PC-3 (cell line): ENCODE results near the gene CLIP3. TPM values are rescaled to one million over a fixed set of nuclear protein-coding genes. Genes with fewer than 3 reads are reported as not detected.

ENCODE experiments used
- ATAC-seq: fragments of 200-7000 bp; cut with Tn5 transposase; 2 replicates; pipeline ENCODE4 v1.9.1; 2020; ENCODE audit warnings: mild to moderate bottlenecking, moderate library complexity
- BruUV-seq: library from RNA; stranded (reverse); fragments of 400-500 nt; replicated peaks from 2 replicates; lab custom pipeline; 2021; lab: Mats Ljungman, UMichigan
- CTCF ChIA-PET: fragments of 300-600 bp; sonication (Branson Sonifier 250); formaldehyde crosslinking; loops from one replicate; lab custom pipeline; 2022; ENCODE audit warnings: antibody characterized with exemption; lab: Charles Lee
- POLR2A ChIA-PET: fragments of 300-600 bp; sonication (Branson Sonifier 250); formaldehyde crosslinking; loops from one replicate; lab custom pipeline; 2022; ENCODE audit warnings: antibody characterized with exemption; ENCODE audit not compliant: unreplicated experiment; lab: Charles Lee
- DNase-seq: peaks from one replicate; pipeline ENCODE4 v3.0.0-alpha.2; 2015
- H2AFZ ChIP-seq: fragments of 300-600 bp; sonication (generic); 2 replicates; pipeline ENCODE4 v1.6.0; 2016; ENCODE audit warnings: antibody characterized with exemption, low read length
- H3F3A ChIP-seq: fragments of 300-600 bp; sonication (generic); one replicate; pipeline ENCODE4 v1.6.0; 2017; ENCODE audit warnings: antibody characterized with exemption, low read length, control low read depth, mild to moderate bottlenecking; ENCODE audit not compliant: unreplicated experiment
- H3K27ac ChIP-seq: fragments of 300-600 bp; sonication (generic); 2 replicates; pipeline ENCODE4 v1.5.1; 2016; ENCODE audit warnings: mild to moderate bottlenecking, low read length
- H3K27me3 ChIP-seq: fragments of 300-600 bp; sonication (generic); 2 replicates; pipeline ENCODE4 v1.6.1; 2016; ENCODE audit warnings: low read length, mixed read lengths
- H3K36me3 ChIP-seq: fragments of 300-600 bp; sonication (generic); 2 replicates; pipeline ENCODE4 v1.6.1; 2016; ENCODE audit warnings: low read depth, mixed run types, low read length, mixed read lengths
- H3K4me1 ChIP-seq: fragments of 300-600 bp; sonication (generic); 2 replicates; pipeline ENCODE4 v1.5.1; 2016; ENCODE audit warnings: low read length; ENCODE audit not compliant: insufficient read depth
- H3K4me2 ChIP-seq: fragments of 300-600 bp; sonication (generic); 2 replicates; pipeline ENCODE4 v1.6.0; 2016; ENCODE audit warnings: low read length
- H3K4me3 ChIP-seq: fragments of 300-600 bp; sonication (generic); 2 replicates; pipeline ENCODE4 v1.5.1; 2016; ENCODE audit warnings: mild to moderate bottlenecking, low read length, mixed read lengths
- H3K79me2 ChIP-seq: fragments of 300-600 bp; sonication (generic); 2 replicates; pipeline ENCODE4 v1.6.1; 2017; ENCODE audit warnings: low read length, mixed read lengths
- H3K9ac ChIP-seq: fragments of 300-600 bp; sonication (generic); 2 replicates; pipeline ENCODE4 v1.6.0; 2016; ENCODE audit warnings: mild to moderate bottlenecking, low read length
- H3K9me2 ChIP-seq: fragments of 300-600 bp; sonication (generic); replicated peaks from 2 replicates; pipeline ENCODE4 v1.6.1; 2016; ENCODE audit warnings: mixed run types, low read length, mixed read lengths
- H3K9me3 ChIP-seq: fragments of 300-600 bp; sonication (generic); 2 replicates; pipeline ENCODE4 v1.6.1; 2016; ENCODE audit warnings: low read length, mixed read lengths
- H4K20me1 ChIP-seq: fragments of 300-600 bp; sonication (generic); 2 replicates; pipeline ENCODE4 v1.6.1; 2016; ENCODE audit warnings: low read length, mixed read lengths
- CTCF ChIP-seq: fragments of 300-600 bp; sonication (generic); conservative IDR thresholded peaks from 2 replicates; pipeline ENCODE4 v1.5.1; 2017; ENCODE audit warnings: antibody characterized with exemption, low read depth, mild to moderate bottlenecking, low read length
- EZH2 ChIP-seq: fragments of 300-600 bp; sonication (generic); IDR thresholded peaks from one replicate; pipeline ENCODE4 v1.6.1; 2017; ENCODE audit warnings: antibody characterized with exemption, mild to moderate bottlenecking, low read length; ENCODE audit not compliant: unreplicated experiment
- EZH2phosphoT487 ChIP-seq: fragments of 300-600 bp; sonication (generic); IDR thresholded peaks from 2 replicates; pipeline ENCODE4 v1.6.1; 2018; ENCODE audit warnings: mild to moderate bottlenecking, antibody characterized with exemption, low read length, borderline replicate concordance
- intact Hi-C: fragments of 100-400 bp; cut with micrococcal nuclease; formaldehyde crosslinking; loops from 2 replicates; pipeline ENCODE4 v1.9.0; 2023
- total RNA-seq: library from RNA; depleted of rRNA; stranded (reverse); fragments of >200 nt; gene quantifications from 2 replicates; pipeline ENCODE4 v1.2.3, GENCODE V29; 2014

CLIP3 gene
- total RNA-seq, 1 experiment from 2014 or later = 0.07 TPM

- H2AFZ ChIP-seq = peak within 1 kb of the TSS; percentile 91
- H4K20me1 ChIP-seq = no peaks in the 10 kb centered on the region
- peak within 1 kb of the TSS; percentile 71 for H3K9ac ChIP-seq
- H3K9me3 ChIP-seq = no peaks in the 10 kb centered on the region
- DNase-seq = peak; percentile 84
- H3K9me2 ChIP-seq = no peaks in the 10 kb centered on the region
- peaks cover 9% of the 10 kb centered on the region for H3K4me1 ChIP-seq
- CTCF ChIA-PET = interaction anchor here (1.1 kb wide), 2 partner anchors 41 to 60 kb away, joined by 3 to 5 read pairs; partner anchors contain the start of genes ALKBH6, POLR2I and TBCB
- no peaks in the 10 kb centered on the region for H3K27me3 ChIP-seq
- peak; percentile 77 for ATAC-seq
- H3K4me3 ChIP-seq = peak within 1 kb of the TSS; percentile 90
- peak within 1 kb of the TSS; percentile 96 for H3K4me2 ChIP-seq
- BruUV-seq = TSS peak; percentile 49
- H3K36me3 ChIP-seq = no peaks in the 10 kb centered on the region; the same call in 1 of the 2 replicates
- POLR2A ChIA-PET = no interaction called here
- TF ChIP-seq CTCF = no peak
- TF ChIP-seq EZH2phosphoT487 = no peak
- no peak for TF ChIP-seq EZH2
- peaks cover 33% of the 10 kb centered on the region for H3K79me2 ChIP-seq
- intact Hi-C loops = loop anchor here (5.0 to 10.0 kb wide), 2 partner anchors 43 to 120 kb away; partner anchors contain the start of genes ALKBH6 and LRFN3
- no peaks in the 10 kb centered on the region for H3F3A ChIP-seq
- H3K27ac ChIP-seq = peak within 1 kb of the TSS; percentile 88
These were observed 22.3 kb upstream of the CLIP3 start, which contains the start of gene WDR62 for GRCh38 chr19:36054733-36055686. TSS of gene WDR62 (plus strand) at chr19:36054897. CDS start at chr19:36054972, 75 bp downstream.

GRCh38 chr19:36054119-36054732 lies 21.6 kb upstream of the CLIP3 start, which contains the start of gene THAP8:
TSS of gene THAP8 (minus strand) at chr19:36054285. CDS start at chr19:36054217, 68 bp downstream.
- H3F3A ChIP-seq = no peaks in the 10 kb centered on the region
- peak within 1 kb of the TSS; percentile 88 for H3K27ac ChIP-seq
- peak; percentile 39; the same call in 1 of the 2 replicates for TF ChIP-seq CTCF
- no peak for TF ChIP-seq EZH2
- TF ChIP-seq EZH2phosphoT487 = no peak
- H3K36me3 ChIP-seq = no peaks in the 10 kb centered on the region; the same call in 1 of the 2 replicates
- H3K27me3 ChIP-seq = no peaks in the 10 kb centered on the region
- H2AFZ ChIP-seq = peak within 1 kb of the TSS; percentile 91
- ATAC-seq (peak; percentile 83), DNase-seq (peak; percentile 95)
- ChIA-PET POLR2A (interaction anchor here (0.5 to 0.6 kb wide), 2 partner anchors 16 to 1052 kb away, joined by 3 to 7 read pairs; no protein-coding TSS in a partner anchor), CTCF (no interaction called here)
- peak within 1 kb of the TSS; percentile 96 for H3K4me2 ChIP-seq
- intact Hi-C loops = loop anchor here (5.0 to 10.0 kb wide), 2 partner anchors 42 to 119 kb away; partner anchors contain the start of genes ALKBH6 and LRFN3
- no peaks in the 10 kb centered on the region for H3K9me2 ChIP-seq
- H3K9ac ChIP-seq = peak within 1 kb of the TSS; percentile 71
- H4K20me1 ChIP-seq = no peaks in the 10 kb centered on the region
- BruUV-seq = no TSS peak
- H3K4me3 ChIP-seq = peak within 1 kb of the TSS; percentile 90
- H3K4me1 ChIP-seq = peaks cover 9% of the 10 kb centered on the region
- no peaks in the 10 kb centered on the region for H3K9me3 ChIP-seq
- H3K79me2 ChIP-seq = peaks cover 33% of the 10 kb centered on the region
